Upper lobe of left lung (tissue), 4 donors: ENCODE results near the gene KCNIP4.

Experiments
- EP300 ChIP-seq, 4 donors: sonication (generic); formaldehyde crosslinking; IDR thresholded peaks; one replicate each; pipeline ENCODE4 v1.5.1; 2017; ENCODE audit warnings: antibody characterized with exemption in 4 of 4, control low read depth in 2 of 4
- POLR2A ChIP-seq, 4 donors: fragments of 450-650 bp; IDR thresholded peaks; one replicate each; pipeline ENCODE4 v1.5.1; 2016 to 2017; ENCODE audit warnings: antibody characterized with exemption in 4 of 4, mild to moderate bottlenecking in 2 of 4
- POLR2AphosphoS5 ChIP-seq, 2 donors: sonication (generic); formaldehyde crosslinking; IDR thresholded peaks; one replicate each; pipeline ENCODE4 v1.5.1; 2017; ENCODE audit warnings: antibody characterized with exemption in 2 of 2
- TF ChIP-seq, protein P1 (sequence below), 6 experiments: fragments of 450-650 bp in 4 of 6; fragments of 200-600 bp in 2 of 6; sonication (generic) in 2 of 6; IDR thresholded peaks; one replicate each; pipeline ENCODE4 v1.5.1; 2016 to 2019; ENCODE audit warnings: antibody characterized with exemption in 6 of 6

DNA sequence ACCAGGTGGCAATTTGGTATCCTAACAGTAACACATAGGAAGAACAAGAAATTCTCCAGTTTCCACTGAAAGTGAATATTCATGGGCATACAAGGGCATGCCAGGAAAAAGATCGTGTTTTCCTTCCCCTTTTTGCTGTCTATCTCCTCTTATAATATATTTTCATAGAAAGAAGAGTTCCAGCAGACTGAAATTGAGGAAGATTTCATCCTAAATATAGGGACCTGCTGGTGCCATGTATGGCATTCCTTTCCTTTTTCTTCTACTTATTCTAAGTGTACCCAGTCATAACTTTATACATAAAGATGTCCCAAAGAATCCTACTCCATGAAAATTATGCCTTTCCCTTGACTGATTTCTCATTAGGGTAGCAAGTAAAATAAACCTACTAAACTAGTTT, 40.8 kb upstream of the KCNIP4 start:
- TF ChIP-seq EP300 (IDR thresholded peaks at IDR 0.05) (no peak), POLR2AphosphoS5 (IDR thresholded peaks at IDR 0.05) (no peak), POLR2A (IDR thresholded peaks at IDR 0.05) (no peak)
- TF ChIP-seq, protein P1, sequence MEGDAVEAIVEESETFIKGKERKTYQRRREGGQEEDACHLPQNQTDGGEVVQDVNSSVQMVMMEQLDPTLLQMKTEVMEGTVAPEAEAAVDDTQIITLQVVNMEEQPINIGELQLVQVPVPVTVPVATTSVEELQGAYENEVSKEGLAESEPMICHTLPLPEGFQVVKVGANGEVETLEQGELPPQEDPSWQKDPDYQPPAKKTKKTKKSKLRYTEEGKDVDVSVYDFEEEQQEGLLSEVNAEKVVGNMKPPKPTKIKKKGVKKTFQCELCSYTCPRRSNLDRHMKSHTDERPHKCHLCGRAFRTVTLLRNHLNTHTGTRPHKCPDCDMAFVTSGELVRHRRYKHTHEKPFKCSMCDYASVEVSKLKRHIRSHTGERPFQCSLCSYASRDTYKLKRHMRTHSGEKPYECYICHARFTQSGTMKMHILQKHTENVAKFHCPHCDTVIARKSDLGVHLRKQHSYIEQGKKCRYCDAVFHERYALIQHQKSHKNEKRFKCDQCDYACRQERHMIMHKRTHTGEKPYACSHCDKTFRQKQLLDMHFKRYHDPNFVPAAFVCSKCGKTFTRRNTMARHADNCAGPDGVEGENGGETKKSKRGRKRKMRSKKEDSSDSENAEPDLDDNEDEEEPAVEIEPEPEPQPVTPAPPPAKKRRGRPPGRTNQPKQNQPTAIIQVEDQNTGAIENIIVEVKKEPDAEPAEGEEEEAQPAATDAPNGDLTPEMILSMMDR (IDR thresholded peaks at IDR 0.05): no peak
